Measurements from ENCODE around the gene PPP1R14D.

The PPP1R14D gene

DNA sequence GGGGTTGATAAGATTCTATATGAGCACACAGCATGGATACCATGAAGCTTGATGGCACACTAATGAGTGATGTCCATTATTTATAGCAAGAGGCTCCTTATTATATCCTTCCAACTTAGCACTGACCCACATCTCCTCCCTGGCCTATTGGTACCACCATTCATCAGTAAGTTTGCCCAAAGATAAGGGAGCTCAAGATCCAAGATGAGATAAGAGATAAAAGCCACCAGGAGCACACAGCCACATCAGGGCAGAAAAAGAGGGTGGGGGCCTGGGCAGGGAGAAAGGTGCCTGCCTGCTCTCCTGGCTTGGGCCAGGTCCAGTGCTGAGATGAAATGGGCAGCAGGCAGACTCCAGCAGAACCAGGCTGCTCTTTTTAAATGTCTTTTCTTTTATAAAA, 4.4 kb upstream of the PPP1R14D start:
- Histone ChIP-seq H3K4me2 (ENCODE audit: low read length) (no peak overlapping the region), H3K27ac (ENCODE audit: low read depth, low read length) (no peak overlapping the region), H3K56ac (ENCODE audit: low read length) (no peak overlapping the region), H3K9ac (ENCODE audit: low read length) (no peak overlapping the region), H4K8ac (ENCODE audit: low read depth, low read length) (no peak overlapping the region), H3K27me3 (ENCODE audit: insufficient read depth, low read length, poor library complexity) (no peaks in the 10 kb centered on the region), H4K5ac (ENCODE audit: low read length) (no peak overlapping the region), H2AK5ac (ENCODE audit: low read length) (no peak overlapping the region), H3K4me1 (ENCODE audit: control insufficient read depth, low read depth, low read length) (no peaks in the 10 kb centered on the region), H3K18ac (ENCODE audit: low read length) (no peak overlapping the region), H3K79me2 (ENCODE audit: control insufficient read depth, insufficient read depth, low read length) (no peaks in the 10 kb centered on the region), H3K4ac (ENCODE audit: low read depth, low read length) (no peak overlapping the region), H3K79me1 (ENCODE audit: low read length) (no peaks in the 10 kb centered on the region), H3K36me3 (ENCODE audit: control insufficient read depth, insufficient read depth, low read length) (no peaks in the 10 kb centered on the region), H2BK15ac (replicated peaks; ENCODE audit: low read depth) (no peak overlapping the region), H3K23ac (ENCODE audit: low read length) (no peak overlapping the region), H2BK120ac (ENCODE audit: low read depth, low read length) (no peak overlapping the region), H2BK5ac (ENCODE audit: low read length) (no peak overlapping the region), H3K4me3 (ENCODE audit: low read length) (no peak overlapping the region)
- DNase-seq: no peak

DNA sequence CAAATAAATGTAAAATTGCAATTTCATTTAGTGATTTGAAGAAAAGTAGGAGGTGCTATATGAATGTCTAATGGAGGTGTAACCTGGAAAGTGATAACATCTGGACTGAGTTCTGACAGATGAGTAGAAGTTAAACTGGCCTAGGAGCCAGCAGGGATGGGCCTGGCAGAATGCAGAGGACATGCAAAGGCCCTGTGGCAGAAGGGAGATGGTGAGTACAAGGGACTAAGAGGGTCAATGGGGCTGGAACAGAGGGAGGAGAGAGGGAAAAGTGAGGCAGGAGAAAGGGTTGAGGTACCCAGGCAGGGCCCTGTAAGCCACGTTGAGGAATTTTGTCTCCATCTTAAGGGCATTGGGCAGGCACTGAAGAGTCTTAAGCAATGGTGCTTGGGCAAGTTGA, 3.4 kb upstream of the PPP1R14D start:
- no peak for DNase-seq
- H3K4me1 ChIP-seq (ENCODE audit: control insufficient read depth, low read depth, low read length): no peaks in the 10 kb centered on the region
- H3K4ac ChIP-seq (ENCODE audit: low read depth, low read length): no peak overlapping the region
- H3K56ac ChIP-seq (ENCODE audit: low read length): no peak overlapping the region
- H3K4me3 ChIP-seq (ENCODE audit: low read length): no peak overlapping the region
- WGBS (ENCODE audit: extremely low coverage, insufficient coverage, low lambda C conversion rate): no CpG with 5 or more reads among the region's 1 CpG
- no peak overlapping the region for H2BK120ac ChIP-seq (ENCODE audit: low read depth, low read length)
- no peak overlapping the region for H2BK15ac ChIP-seq (replicated peaks; ENCODE audit: low read depth)
- no peak overlapping the region for H4K8ac ChIP-seq (ENCODE audit: low read depth, low read length)
- no peaks in the 10 kb centered on the region for H3K79me2 ChIP-seq (ENCODE audit: control insufficient read depth, insufficient read depth, low read length)
- H2AK5ac ChIP-seq (ENCODE audit: low read length): no peak overlapping the region
- no peaks in the 10 kb centered on the region for H3K79me1 ChIP-seq (ENCODE audit: low read length)
- no peak overlapping the region for H3K4me2 ChIP-seq (ENCODE audit: low read length)
- H3K27me3 ChIP-seq (ENCODE audit: insufficient read depth, low read length, poor library complexity): no peaks in the 10 kb centered on the region
- H3K36me3 ChIP-seq (ENCODE audit: control insufficient read depth, insufficient read depth, low read length): no peaks in the 10 kb centered on the region
- H3K27ac ChIP-seq (ENCODE audit: low read depth, low read length): no peak overlapping the region
- no peak overlapping the region for H4K5ac ChIP-seq (ENCODE audit: low read length)
- H3K23ac ChIP-seq (ENCODE audit: low read length): no peak overlapping the region
- no peak overlapping the region for H3K18ac ChIP-seq (ENCODE audit: low read length)
- no peak overlapping the region for H3K9ac ChIP-seq (ENCODE audit: low read length)
- H2BK5ac ChIP-seq (ENCODE audit: low read length): no peak overlapping the region

DNA sequence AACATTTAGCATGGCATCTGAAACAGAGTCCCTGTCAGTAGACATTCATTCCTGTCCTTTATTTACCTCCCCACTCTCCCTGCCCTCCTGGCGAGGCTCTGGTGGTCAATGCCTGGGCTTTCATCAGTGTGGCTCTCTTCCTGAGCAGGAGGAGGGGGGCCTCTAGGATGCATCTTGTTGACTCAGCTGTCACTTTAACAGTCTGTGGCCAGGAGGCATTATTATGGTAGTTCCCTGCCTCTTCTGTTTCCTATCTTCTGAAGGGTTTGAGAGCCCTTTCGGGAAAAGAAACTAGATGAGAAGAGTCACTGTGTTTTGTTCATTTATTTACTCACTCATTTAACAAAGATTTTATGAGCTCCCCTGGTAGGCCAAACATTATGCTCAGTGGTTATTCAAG, 2.4 kb upstream of the PPP1R14D start:
- no CpG with 5 or more reads among the region's 2 CpGs for WGBS (ENCODE audit: extremely low coverage, insufficient coverage, low lambda C conversion rate)
- no peak overlapping the region for H2BK120ac ChIP-seq (ENCODE audit: low read depth, low read length)
- no peak overlapping the region for H2BK15ac ChIP-seq (replicated peaks; ENCODE audit: low read depth)
- H3K56ac ChIP-seq (ENCODE audit: low read length): no peak overlapping the region
- no peaks in the 10 kb centered on the region for H3K4me1 ChIP-seq (ENCODE audit: control insufficient read depth, low read depth, low read length)
- no peak overlapping the region for H3K27ac ChIP-seq (ENCODE audit: low read depth, low read length)
- no peak overlapping the region for H4K5ac ChIP-seq (ENCODE audit: low read length)
- H3K79me1 ChIP-seq (ENCODE audit: low read length): no peaks in the 10 kb centered on the region
- H2AK5ac ChIP-seq (ENCODE audit: low read length): no peak overlapping the region
- H3K36me3 ChIP-seq (ENCODE audit: control insufficient read depth, insufficient read depth, low read length): no peaks in the 10 kb centered on the region
- DNase-seq: no peak
- no peak overlapping the region for H3K4me2 ChIP-seq (ENCODE audit: low read length)
- no peak overlapping the region for H3K23ac ChIP-seq (ENCODE audit: low read length)
- no peak overlapping the region for H3K18ac ChIP-seq (ENCODE audit: low read length)
- no peak overlapping the region for H4K8ac ChIP-seq (ENCODE audit: low read depth, low read length)
- no peak overlapping the region for H3K4me3 ChIP-seq (ENCODE audit: low read length)
- H2BK5ac ChIP-seq (ENCODE audit: low read length): no peak overlapping the region
- H3K27me3 ChIP-seq (ENCODE audit: insufficient read depth, low read length, poor library complexity): no peaks in the 10 kb centered on the region
- no peaks in the 10 kb centered on the region for H3K79me2 ChIP-seq (ENCODE audit: control insufficient read depth, insufficient read depth, low read length)
- H3K9ac ChIP-seq (ENCODE audit: low read length): no peak overlapping the region
- no peak overlapping the region for H3K4ac ChIP-seq (ENCODE audit: low read depth, low read length)

DNA sequence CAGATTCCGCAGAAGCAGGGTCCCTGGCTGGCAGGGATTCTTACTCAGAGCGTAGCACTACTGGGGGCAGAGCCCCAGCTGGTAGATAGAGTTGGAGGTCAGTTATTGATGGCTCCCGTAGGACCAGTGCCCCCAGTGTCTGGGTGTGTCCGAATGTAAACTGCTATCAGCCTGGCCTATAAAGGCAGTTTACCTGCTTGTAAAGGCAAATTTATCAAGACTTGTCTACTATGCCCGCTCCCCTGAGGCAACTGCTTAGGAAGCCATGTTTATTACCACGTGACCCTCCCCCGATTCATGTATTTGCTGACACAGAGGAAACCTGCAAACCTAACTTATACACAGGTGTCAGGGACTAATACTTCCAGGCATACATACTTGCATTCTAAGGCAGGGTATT, 607 bp upstream of the PPP1R14D start:
- Histone ChIP-seq H3K4me3 (ENCODE audit: low read length) (no peak overlapping the region), H3K23ac (ENCODE audit: low read length) (no peak overlapping the region), H3K18ac (ENCODE audit: low read length) (no peak overlapping the region), H4K8ac (ENCODE audit: low read depth, low read length) (no peak overlapping the region), H3K27ac (ENCODE audit: low read depth, low read length) (no peak overlapping the region), H4K5ac (ENCODE audit: low read length) (no peak overlapping the region), H3K4me2 (ENCODE audit: low read length) (no peak overlapping the region), H3K9ac (ENCODE audit: low read length) (no peak overlapping the region), H3K27me3 (ENCODE audit: insufficient read depth, low read length, poor library complexity) (no peaks in the 10 kb centered on the region), H2AK5ac (ENCODE audit: low read length) (no peak overlapping the region), H3K79me1 (ENCODE audit: low read length) (no peaks in the 10 kb centered on the region), H3K56ac (ENCODE audit: low read length) (no peak overlapping the region), H3K79me2 (ENCODE audit: control insufficient read depth, insufficient read depth, low read length) (no peaks in the 10 kb centered on the region), H3K4me1 (ENCODE audit: control insufficient read depth, low read depth, low read length) (no peaks in the 10 kb centered on the region), H2BK120ac (ENCODE audit: low read depth, low read length) (no peak overlapping the region), H3K4ac (ENCODE audit: low read depth, low read length) (no peak overlapping the region), H3K36me3 (ENCODE audit: control insufficient read depth, insufficient read depth, low read length) (no peaks in the 10 kb centered on the region), H2BK15ac (replicated peaks; ENCODE audit: low read depth) (no peak overlapping the region), H2BK5ac (ENCODE audit: low read length) (no peak overlapping the region)
- no CpG with 5 or more reads among the region's 7 CpGs for WGBS (ENCODE audit: extremely low coverage, insufficient coverage, low lambda C conversion rate)
- no peak for DNase-seq

DNA sequence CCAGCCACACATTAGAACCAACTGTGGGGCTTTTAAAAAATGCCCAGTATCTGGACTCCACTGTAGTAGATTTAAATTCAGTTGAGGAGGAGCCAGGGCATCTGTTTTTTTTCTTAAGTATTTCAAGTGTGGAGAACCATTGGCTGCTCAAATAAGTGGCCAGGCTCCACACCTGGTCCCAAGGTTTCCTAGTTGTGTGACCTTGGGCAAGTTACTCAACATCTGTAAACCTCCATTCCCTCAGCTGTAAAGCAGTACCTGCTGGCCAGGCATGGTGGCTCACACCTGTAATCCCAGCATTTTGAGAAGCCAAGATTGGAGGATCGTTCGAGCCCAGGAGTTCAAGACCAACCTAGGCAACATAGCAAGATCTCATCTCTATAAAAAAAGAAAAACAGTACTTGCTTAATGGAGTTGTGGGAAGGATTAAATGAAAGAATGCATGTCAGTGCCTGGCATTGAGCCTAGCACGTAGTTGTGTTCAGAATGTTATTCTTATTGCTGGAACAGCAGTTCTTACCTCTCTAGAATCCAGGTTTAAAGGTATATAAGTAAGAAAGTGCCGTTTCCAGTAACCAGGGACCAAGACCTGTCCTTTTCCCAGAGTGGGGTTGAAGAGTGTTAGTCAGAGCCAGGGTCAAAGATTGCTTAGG, 2.0 kb downstream of the PPP1R14D start:
- Histone ChIP-seq H3K4ac (ENCODE audit: low read depth, low read length) (no peak overlapping the region), H3K4me1 (ENCODE audit: control insufficient read depth, low read depth, low read length) (no peaks in the 10 kb centered on the region), H3K18ac (ENCODE audit: low read length) (no peak overlapping the region), H2BK15ac (replicated peaks; ENCODE audit: low read depth) (no peak overlapping the region), H3K4me3 (ENCODE audit: low read length) (no peak overlapping the region), H2AK5ac (ENCODE audit: low read length) (no peak overlapping the region), H3K79me1 (ENCODE audit: low read length) (no peaks in the 10 kb centered on the region), H2BK120ac (ENCODE audit: low read depth, low read length) (no peak overlapping the region), H4K5ac (ENCODE audit: low read length) (no peak overlapping the region), H3K4me2 (ENCODE audit: low read length) (no peak overlapping the region), H3K79me2 (ENCODE audit: control insufficient read depth, insufficient read depth, low read length) (no peaks in the 10 kb centered on the region), H3K23ac (ENCODE audit: low read length) (no peak overlapping the region), H2BK5ac (ENCODE audit: low read length) (no peak overlapping the region), H4K8ac (ENCODE audit: low read depth, low read length) (no peak overlapping the region), H3K27ac (ENCODE audit: low read depth, low read length) (no peak overlapping the region), H3K56ac (ENCODE audit: low read length) (no peak overlapping the region), H3K27me3 (ENCODE audit: insufficient read depth, low read length, poor library complexity) (no peaks in the 10 kb centered on the region), H3K36me3 (ENCODE audit: control insufficient read depth, insufficient read depth, low read length) (no peaks in the 10 kb centered on the region), H3K9ac (ENCODE audit: low read length) (no peak overlapping the region)
- no CpG with 5 or more reads among the region's 4 CpGs for WGBS (ENCODE audit: extremely low coverage, insufficient coverage, low lambda C conversion rate)
- DNase-seq: no peak

DNA sequence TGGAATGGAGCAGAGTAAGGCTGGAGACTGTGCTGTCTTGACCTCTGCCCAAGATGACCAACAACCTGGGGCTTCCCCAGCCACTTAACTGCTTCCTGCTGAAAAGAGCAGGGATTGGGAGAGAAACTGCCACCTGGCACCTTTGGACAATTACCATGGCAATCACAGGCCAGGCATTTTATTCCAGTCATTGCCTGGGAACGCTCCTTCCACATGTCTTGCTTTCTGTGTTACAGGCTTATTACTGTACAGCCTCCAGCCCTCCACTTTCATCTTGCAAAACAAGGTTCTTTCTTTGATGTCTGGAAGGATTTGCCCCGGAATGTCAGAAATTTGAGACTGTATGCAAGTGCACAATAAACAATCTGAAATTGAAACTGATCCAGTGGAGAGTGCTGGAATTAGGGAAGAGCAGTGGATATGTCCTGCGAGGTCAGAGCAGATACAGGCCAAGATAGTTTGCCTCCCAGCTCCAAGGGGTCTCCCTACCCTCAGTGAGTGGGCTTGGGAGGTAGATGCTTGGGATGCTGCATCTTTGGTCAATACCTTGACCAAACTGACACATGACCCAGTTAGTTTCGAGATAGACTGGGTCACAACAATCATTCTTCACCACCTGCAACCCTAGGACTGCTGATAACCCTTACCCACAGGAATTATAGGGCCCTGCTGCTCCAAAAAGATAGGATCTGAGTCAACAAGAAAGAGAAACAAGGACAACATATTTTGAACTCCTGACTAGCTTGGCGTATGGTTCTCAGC, 2.7 kb downstream of the PPP1R14D start:
- H3K79me1 ChIP-seq (ENCODE audit: low read length): no peaks in the 10 kb centered on the region
- no peak overlapping the region for H2AK5ac ChIP-seq (ENCODE audit: low read length)
- H3K36me3 ChIP-seq (ENCODE audit: control insufficient read depth, insufficient read depth, low read length): no peaks in the 10 kb centered on the region
- H3K4me3 ChIP-seq (ENCODE audit: low read length): no peak overlapping the region
- no peak overlapping the region for H2BK15ac ChIP-seq (replicated peaks; ENCODE audit: low read depth)
- no peak overlapping the region for H3K9ac ChIP-seq (ENCODE audit: low read length)
- no peaks in the 10 kb centered on the region for H3K4me1 ChIP-seq (ENCODE audit: control insufficient read depth, low read depth, low read length)
- H4K8ac ChIP-seq (ENCODE audit: low read depth, low read length): no peak overlapping the region
- DNase-seq: no peak
- H3K4me2 ChIP-seq (ENCODE audit: low read length): no peak overlapping the region
- no peak overlapping the region for H2BK5ac ChIP-seq (ENCODE audit: low read length)
- H3K56ac ChIP-seq (ENCODE audit: low read length): no peak overlapping the region
- H3K27ac ChIP-seq (ENCODE audit: low read depth, low read length): no peak overlapping the region
- no peak overlapping the region for H4K5ac ChIP-seq (ENCODE audit: low read length)
- no peak overlapping the region for H2BK120ac ChIP-seq (ENCODE audit: low read depth, low read length)
- H3K79me2 ChIP-seq (ENCODE audit: control insufficient read depth, insufficient read depth, low read length): no peaks in the 10 kb centered on the region
- H3K18ac ChIP-seq (ENCODE audit: low read length): no peak overlapping the region
- H3K23ac ChIP-seq (ENCODE audit: low read length): no peak overlapping the region
- WGBS (ENCODE audit: extremely low coverage, insufficient coverage, low lambda C conversion rate): no CpG with 5 or more reads among the region's 5 CpGs
- no peaks in the 10 kb centered on the region for H3K27me3 ChIP-seq (ENCODE audit: insufficient read depth, low read length, poor library complexity)
- no peak overlapping the region for H3K4ac ChIP-seq (ENCODE audit: low read depth, low read length)
